PC-3 (cell line): Measurements from ENCODE around the gene EPS8L3. TPM values are rescaled to one million over a fixed set of nuclear protein-coding genes. Genes with fewer than 3 reads are reported as not detected.

Experiments
- ATAC-seq: fragments of 200-7000 bp; cut with Tn5 transposase; 2 replicates; pipeline ENCODE4 v1.9.1; 2020; ENCODE audit warnings: mild to moderate bottlenecking, moderate library complexity
- BruUV-seq: library from RNA; stranded (reverse); fragments of 400-500 nt; replicated peaks from 2 replicates; lab custom pipeline; 2021; lab: Mats Ljungman, UMichigan
- CTCF ChIA-PET: fragments of 300-600 bp; sonication (Branson Sonifier 250); formaldehyde crosslinking; loops from one replicate; lab custom pipeline; 2022; ENCODE audit warnings: antibody characterized with exemption; lab: Charles Lee
- POLR2A ChIA-PET: fragments of 300-600 bp; sonication (Branson Sonifier 250); formaldehyde crosslinking; loops from one replicate; lab custom pipeline; 2022; ENCODE audit warnings: antibody characterized with exemption; ENCODE audit not compliant: unreplicated experiment; lab: Charles Lee
- DNase-seq: peaks from one replicate; pipeline ENCODE4 v3.0.0-alpha.2; 2015
- H2AFZ ChIP-seq: fragments of 300-600 bp; sonication (generic); 2 replicates; pipeline ENCODE4 v1.6.0; 2016; ENCODE audit warnings: antibody characterized with exemption, low read length
- H3F3A ChIP-seq: fragments of 300-600 bp; sonication (generic); one replicate; pipeline ENCODE4 v1.6.0; 2017; ENCODE audit warnings: antibody characterized with exemption, low read length, control low read depth, mild to moderate bottlenecking; ENCODE audit not compliant: unreplicated experiment
- H3K27ac ChIP-seq: fragments of 300-600 bp; sonication (generic); 2 replicates; pipeline ENCODE4 v1.5.1; 2016; ENCODE audit warnings: mild to moderate bottlenecking, low read length
- H3K27me3 ChIP-seq: fragments of 300-600 bp; sonication (generic); 2 replicates; pipeline ENCODE4 v1.6.1; 2016; ENCODE audit warnings: low read length, mixed read lengths
- H3K36me3 ChIP-seq: fragments of 300-600 bp; sonication (generic); 2 replicates; pipeline ENCODE4 v1.6.1; 2016; ENCODE audit warnings: low read depth, mixed run types, low read length, mixed read lengths
- H3K4me1 ChIP-seq: fragments of 300-600 bp; sonication (generic); 2 replicates; pipeline ENCODE4 v1.5.1; 2016; ENCODE audit warnings: low read length; ENCODE audit not compliant: insufficient read depth
- H3K4me2 ChIP-seq: fragments of 300-600 bp; sonication (generic); 2 replicates; pipeline ENCODE4 v1.6.0; 2016; ENCODE audit warnings: low read length
- H3K4me3 ChIP-seq: fragments of 300-600 bp; sonication (generic); 2 replicates; pipeline ENCODE4 v1.5.1; 2016; ENCODE audit warnings: mild to moderate bottlenecking, low read length, mixed read lengths
- H3K79me2 ChIP-seq: fragments of 300-600 bp; sonication (generic); 2 replicates; pipeline ENCODE4 v1.6.1; 2017; ENCODE audit warnings: low read length, mixed read lengths
- H3K9ac ChIP-seq: fragments of 300-600 bp; sonication (generic); 2 replicates; pipeline ENCODE4 v1.6.0; 2016; ENCODE audit warnings: mild to moderate bottlenecking, low read length
- H3K9me2 ChIP-seq: fragments of 300-600 bp; sonication (generic); replicated peaks from 2 replicates; pipeline ENCODE4 v1.6.1; 2016; ENCODE audit warnings: mixed run types, low read length, mixed read lengths
- H3K9me3 ChIP-seq: fragments of 300-600 bp; sonication (generic); 2 replicates; pipeline ENCODE4 v1.6.1; 2016; ENCODE audit warnings: low read length, mixed read lengths
- H4K20me1 ChIP-seq: fragments of 300-600 bp; sonication (generic); 2 replicates; pipeline ENCODE4 v1.6.1; 2016; ENCODE audit warnings: low read length, mixed read lengths
- EZH2 ChIP-seq: fragments of 300-600 bp; sonication (generic); IDR thresholded peaks from one replicate; pipeline ENCODE4 v1.6.1; 2017; ENCODE audit warnings: antibody characterized with exemption, mild to moderate bottlenecking, low read length; ENCODE audit not compliant: unreplicated experiment
- EZH2phosphoT487 ChIP-seq: fragments of 300-600 bp; sonication (generic); IDR thresholded peaks from 2 replicates; pipeline ENCODE4 v1.6.1; 2018; ENCODE audit warnings: mild to moderate bottlenecking, antibody characterized with exemption, low read length, borderline replicate concordance
- intact Hi-C: fragments of 100-400 bp; cut with micrococcal nuclease; formaldehyde crosslinking; loops from 2 replicates; pipeline ENCODE4 v1.9.0; 2023
- total RNA-seq: library from RNA; depleted of rRNA; stranded (reverse); fragments of >200 nt; gene quantifications from 2 replicates; pipeline ENCODE4 v1.2.3, GENCODE V29; 2014
- TF ChIP-seq, protein P1 (sequence below): fragments of 300-600 bp; sonication (generic); conservative IDR thresholded peaks from 2 replicates; pipeline ENCODE4 v1.5.1; 2017; ENCODE audit warnings: antibody characterized with exemption, low read depth, mild to moderate bottlenecking, low read length

EPS8L3 gene
- total RNA-seq, 1 experiment from 2014 or later, result not detected

- no peaks in the 10 kb centered on the region for H3K79me2 ChIP-seq
- ChIA-PET CTCF (no interaction called here), POLR2A (no interaction called here)
- no peak for ATAC-seq
- no peak overlapping the region for H2AFZ ChIP-seq
- no peak for DNase-seq
- TF ChIP-seq EZH2 (no peak), EZH2phosphoT487 (no peak)
- TF ChIP-seq, protein P1, sequence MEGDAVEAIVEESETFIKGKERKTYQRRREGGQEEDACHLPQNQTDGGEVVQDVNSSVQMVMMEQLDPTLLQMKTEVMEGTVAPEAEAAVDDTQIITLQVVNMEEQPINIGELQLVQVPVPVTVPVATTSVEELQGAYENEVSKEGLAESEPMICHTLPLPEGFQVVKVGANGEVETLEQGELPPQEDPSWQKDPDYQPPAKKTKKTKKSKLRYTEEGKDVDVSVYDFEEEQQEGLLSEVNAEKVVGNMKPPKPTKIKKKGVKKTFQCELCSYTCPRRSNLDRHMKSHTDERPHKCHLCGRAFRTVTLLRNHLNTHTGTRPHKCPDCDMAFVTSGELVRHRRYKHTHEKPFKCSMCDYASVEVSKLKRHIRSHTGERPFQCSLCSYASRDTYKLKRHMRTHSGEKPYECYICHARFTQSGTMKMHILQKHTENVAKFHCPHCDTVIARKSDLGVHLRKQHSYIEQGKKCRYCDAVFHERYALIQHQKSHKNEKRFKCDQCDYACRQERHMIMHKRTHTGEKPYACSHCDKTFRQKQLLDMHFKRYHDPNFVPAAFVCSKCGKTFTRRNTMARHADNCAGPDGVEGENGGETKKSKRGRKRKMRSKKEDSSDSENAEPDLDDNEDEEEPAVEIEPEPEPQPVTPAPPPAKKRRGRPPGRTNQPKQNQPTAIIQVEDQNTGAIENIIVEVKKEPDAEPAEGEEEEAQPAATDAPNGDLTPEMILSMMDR, result no peak
- H3K9me2 ChIP-seq, result no peaks in the 10 kb centered on the region
- H3K27ac ChIP-seq, result no peak overlapping the region
- no peak overlapping the region for H3K4me2 ChIP-seq
- H3K9ac ChIP-seq, result no peak overlapping the region
- BruUV-seq, result no TSS peak
- no peaks in the 10 kb centered on the region for H3K36me3 ChIP-seq
- peaks cover 11% of the 10 kb centered on the region for H3K4me1 ChIP-seq
- no peak overlapping the region for H3K4me3 ChIP-seq
- no peaks in the 10 kb centered on the region for H4K20me1 ChIP-seq
- H3K9me3 ChIP-seq, result no peaks in the 10 kb centered on the region
- no peaks in the 10 kb centered on the region for H3F3A ChIP-seq
- intact Hi-C loops, result no loop called here
- no peaks in the 10 kb centered on the region for H3K27me3 ChIP-seq
These were observed 40.2 kb upstream of the EPS8L3 start for GRCh38 chr1:109803901-109804331.

DNA sequence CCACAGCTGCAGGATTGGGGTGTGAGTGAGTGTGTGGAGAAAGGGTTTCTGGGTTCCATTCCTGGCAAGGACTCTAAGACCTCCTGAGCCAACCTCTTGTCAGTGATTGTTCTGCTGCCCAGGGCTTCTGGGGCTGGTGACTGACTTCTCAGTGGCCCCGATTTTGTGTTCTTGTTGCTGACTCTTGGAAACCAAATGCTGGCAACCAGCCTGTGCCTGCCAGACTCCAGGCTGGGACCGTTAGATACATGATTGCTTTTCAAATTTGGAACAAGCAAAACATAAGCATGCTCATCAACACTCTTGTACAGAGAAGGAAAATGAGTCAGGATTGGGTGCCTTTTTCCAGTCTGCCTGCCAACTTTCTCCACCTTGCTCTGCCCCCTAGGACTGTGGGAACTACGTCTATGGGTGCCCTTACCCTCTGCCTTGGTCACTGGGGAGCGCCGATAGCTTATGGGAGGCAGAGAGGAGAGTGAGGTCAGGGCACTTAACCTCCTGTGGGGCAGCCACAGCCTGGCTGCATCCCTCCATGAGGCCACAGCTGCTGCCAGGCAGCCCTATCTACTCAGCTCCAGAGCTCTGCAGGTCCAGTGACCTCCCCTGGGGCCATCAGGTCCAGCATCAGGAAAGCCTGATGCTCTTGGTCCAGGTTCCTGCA is 39.3 kb upstream of the EPS8L3 start:
- ATAC-seq, result no peak
- H3K9me3 ChIP-seq, result no peaks in the 10 kb centered on the region
- H2AFZ ChIP-seq, result no peak overlapping the region
- peaks cover 5% of the 10 kb centered on the region for H3K4me1 ChIP-seq
- POLR2A ChIA-PET, result no interaction called here
- no peaks in the 10 kb centered on the region for H4K20me1 ChIP-seq
- no peaks in the 10 kb centered on the region for H3K79me2 ChIP-seq
- H3K27ac ChIP-seq, result no peak overlapping the region
- no peaks in the 10 kb centered on the region for H3F3A ChIP-seq
- no TSS peak for BruUV-seq
- H3K27me3 ChIP-seq, result no peaks in the 10 kb centered on the region
- CTCF ChIA-PET, result no interaction called here
- H3K9me2 ChIP-seq, result no peaks in the 10 kb centered on the region
- no peak overlapping the region for H3K9ac ChIP-seq
- intact Hi-C loops, result no loop called here
- TF ChIP-seq EZH2, result no peak
- no peak for TF ChIP-seq EZH2phosphoT487
- H3K4me2 ChIP-seq, result no peak overlapping the region
- DNase-seq, result no peak
- H3K36me3 ChIP-seq, result no peaks in the 10 kb centered on the region
- no peak overlapping the region for H3K4me3 ChIP-seq

DNA sequence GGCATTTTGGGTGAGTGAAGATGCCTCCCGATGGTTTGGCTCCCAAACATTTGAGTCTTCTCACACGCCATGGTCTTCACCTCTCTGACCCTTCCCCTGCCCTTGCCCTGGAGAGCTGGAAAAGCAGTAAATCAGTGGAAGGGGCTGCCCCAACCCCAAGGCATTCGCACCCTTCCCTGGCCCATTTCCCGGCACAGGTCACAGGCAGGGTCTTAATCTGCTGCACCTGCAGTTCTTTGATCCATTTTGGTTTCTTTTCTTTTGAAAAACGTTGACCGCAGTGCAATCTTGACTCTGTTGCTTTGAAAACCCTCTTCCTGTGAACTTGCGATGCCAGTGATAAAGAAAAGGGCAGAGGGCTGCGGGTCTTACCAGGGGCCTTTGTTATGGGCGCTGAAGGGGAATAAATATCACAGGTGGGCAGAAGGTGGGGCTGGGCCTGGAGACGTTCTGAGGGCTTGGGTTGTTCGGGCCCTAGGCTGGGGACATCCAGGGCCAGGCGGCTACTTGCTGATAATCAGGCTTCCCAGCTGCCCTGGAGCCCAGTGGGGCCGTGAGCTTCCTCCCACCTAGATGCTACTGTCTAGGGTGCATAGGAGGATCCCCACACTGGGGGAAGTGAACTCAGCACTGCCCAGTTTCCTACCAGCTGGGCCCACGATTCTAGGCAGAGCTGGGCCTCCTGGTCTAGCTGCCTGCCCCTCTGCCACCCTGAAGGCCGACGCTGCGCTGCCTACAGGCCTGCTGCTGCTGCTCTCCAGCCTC is 38.6 kb upstream of the EPS8L3 start:
- Histone ChIP-seq H4K20me1 (no peaks in the 10 kb centered on the region), H3K9me3 (no peaks in the 10 kb centered on the region), H3K27ac (no peak overlapping the region), H3K4me1 (no peaks in the 10 kb centered on the region), H3K4me2 (no peak overlapping the region), H3F3A (no peaks in the 10 kb centered on the region), H2AFZ (no peak overlapping the region), H3K79me2 (no peaks in the 10 kb centered on the region), H3K4me3 (no peak overlapping the region), H3K27me3 (no peaks in the 10 kb centered on the region), H3K9me2 (no peaks in the 10 kb centered on the region), H3K36me3 (no peaks in the 10 kb centered on the region), H3K9ac (no peak overlapping the region)
- DNase-seq (no peak), ATAC-seq (no peak)
- intact Hi-C loops, result no loop called here
- BruUV-seq, result no TSS peak
- ChIA-PET POLR2A (no interaction called here), CTCF (no interaction called here)
- no peak for TF ChIP-seq EZH2phosphoT487
- TF ChIP-seq, protein P1, result no peak
- TF ChIP-seq EZH2, result no peak
